ENCODE results near the gene CRHBP.
A peak's percentile ranks its signal among the peaks of the same experiment; 100 is the strongest.
"Not testable (repeated sequence)": the region's sequence is repeated elsewhere in the genome, so short reads cannot be mapped to it uniquely, and the experiment has no call there.

The CRHBP gene

DNA sequence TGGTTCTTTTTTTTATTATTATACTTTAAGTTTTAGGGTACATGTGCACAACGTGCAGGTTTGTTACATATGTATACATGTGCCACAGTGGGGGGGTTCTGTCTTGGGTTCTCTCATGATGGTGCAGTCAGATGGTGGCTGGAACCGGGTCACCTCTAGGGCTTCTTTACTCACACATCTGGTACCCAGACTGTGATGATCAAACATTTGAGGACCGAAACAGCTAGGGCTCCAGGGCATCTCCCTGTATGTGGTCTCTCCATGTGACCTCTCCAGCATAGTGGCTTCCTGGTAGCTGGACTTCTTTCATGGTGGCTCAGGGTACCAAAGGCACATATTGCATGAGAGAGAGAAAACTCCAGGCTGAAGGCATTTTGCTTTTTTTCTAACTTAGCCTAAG lies 9.8 kb upstream of the CRHBP start:
- Histone ChIP-seq H3K4me3 (ENCODE audit: control insufficient read depth in 1 of 7, extremely low read depth in 1 of 7, insufficient read depth in 4 of 7, low read depth in 2 of 7, low read length in 6 of 7) (peak overlapping the region in 1 of 7 experiments; percentile 13), H3K27me3 (replicated peaks in 2 of 5; ENCODE audit: control insufficient read depth in 4 of 5, insufficient read depth in 5 of 5, low read length in 4 of 5) (no peaks in the 10 kb centered on the region), H3K36me3 (ENCODE audit: control insufficient read depth in 4 of 4, insufficient read depth in 4 of 4, low read length in 3 of 4) (no peaks in the 10 kb centered on the region), H3K27ac (ENCODE audit: insufficient read depth in 1 of 2, low read depth in 1 of 2, low read length in 2 of 2, poor library complexity in 1 of 2, severe bottlenecking in 2 of 2) (no peak overlapping the region), H3K4me1 (ENCODE audit: control extremely low read depth in 1 of 4, control insufficient read depth in 4 of 4, insufficient read depth in 4 of 4, low read length in 3 of 4) (peaks cover 11 to 48% (median 24%) of the 10 kb centered on the region in 4 experiments), H3K9me3 (ENCODE audit: control extremely low read depth in 1 of 5, control insufficient read depth in 4 of 5, insufficient read depth in 2 of 5, low read depth in 1 of 5, low read length in 4 of 5) (peaks cover 0 to 4% (median 0%) of the 10 kb centered on the region in 5 experiments)
- CTCF ChIA-PET: interaction anchor here (0.7 to 2.2 kb wide), 5 partner anchors 9 to 73 kb away, joined by 3 to 7 read pairs (median 4); no protein-coding TSS in a partner anchor
- no peak for DNase-seq
- 94% methylated on average over 2 of the region's 3 CpGs for WGBS (ENCODE audit: insufficient coverage)
- POLR2A ChIA-PET: interaction anchor here (0.8 kb wide), 1 partner anchor 12 kb away, joined by 3 read pairs; no protein-coding TSS in a partner anchor

DNA sequence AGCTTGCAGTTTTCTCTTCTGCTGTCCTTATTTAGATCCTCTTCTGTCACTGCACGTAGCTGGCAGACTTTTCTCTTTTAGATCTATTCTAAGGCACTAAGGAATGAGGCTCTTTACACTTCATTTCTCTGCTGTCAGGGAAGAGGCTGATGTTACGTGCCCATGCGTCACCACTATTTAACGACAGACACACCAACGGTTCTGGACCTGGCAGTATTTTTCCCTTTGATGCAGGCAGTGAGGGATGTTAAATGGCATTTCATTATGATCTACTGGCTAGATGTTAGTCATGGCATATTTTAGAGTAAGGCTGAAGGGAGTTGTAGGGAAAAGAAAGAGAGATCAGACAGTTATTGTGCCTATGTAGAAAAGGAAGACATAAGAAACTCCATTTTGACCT lies 8.2 kb upstream of the CRHBP start:
- DNase-seq: peak in 1 of 3 donors; percentile 53
- peak overlapping the region in 2 of 7 experiments; percentile 13 to 37 for H3K4me3 ChIP-seq (ENCODE audit: control insufficient read depth in 1 of 7, extremely low read depth in 1 of 7, insufficient read depth in 4 of 7, low read depth in 2 of 7, low read length in 6 of 7)
- ChIA-PET CTCF (interaction anchor here (0.7 to 2.2 kb wide), 6 partner anchors 7 to 77 kb away, joined by 3 to 7 read pairs (median 4); no protein-coding TSS in a partner anchor), POLR2A (interaction anchor here (1.0 kb wide), 1 partner anchor 8 kb away, joined by 3 read pairs; the partner anchor contains the start of gene CRHBP)
- WGBS (ENCODE audit: insufficient coverage): 17% methylated on average over 2 of the region's 5 CpGs
- H3K4me1 ChIP-seq (ENCODE audit: control extremely low read depth in 1 of 4, control insufficient read depth in 4 of 4, insufficient read depth in 4 of 4, low read length in 3 of 4): peaks cover 11 to 53% (median 24%) of the 10 kb centered on the region in 4 experiments
- H3K9me3 ChIP-seq (ENCODE audit: control extremely low read depth in 1 of 5, control insufficient read depth in 4 of 5, insufficient read depth in 2 of 5, low read depth in 1 of 5, low read length in 4 of 5): peaks cover 0 to 4% (median 0%) of the 10 kb centered on the region in 5 experiments
- no peaks in the 10 kb centered on the region for H3K27me3 ChIP-seq (replicated peaks in 2 of 5; ENCODE audit: control insufficient read depth in 4 of 5, insufficient read depth in 5 of 5, low read length in 4 of 5)
- no peaks in the 10 kb centered on the region for H3K36me3 ChIP-seq (ENCODE audit: control insufficient read depth in 4 of 4, insufficient read depth in 4 of 4, low read length in 3 of 4)
- H3K27ac ChIP-seq (ENCODE audit: insufficient read depth in 1 of 2, low read depth in 1 of 2, low read length in 2 of 2, poor library complexity in 1 of 2, severe bottlenecking in 2 of 2): peak overlapping the region in 1 of 2 experiments; percentile 3

DNA sequence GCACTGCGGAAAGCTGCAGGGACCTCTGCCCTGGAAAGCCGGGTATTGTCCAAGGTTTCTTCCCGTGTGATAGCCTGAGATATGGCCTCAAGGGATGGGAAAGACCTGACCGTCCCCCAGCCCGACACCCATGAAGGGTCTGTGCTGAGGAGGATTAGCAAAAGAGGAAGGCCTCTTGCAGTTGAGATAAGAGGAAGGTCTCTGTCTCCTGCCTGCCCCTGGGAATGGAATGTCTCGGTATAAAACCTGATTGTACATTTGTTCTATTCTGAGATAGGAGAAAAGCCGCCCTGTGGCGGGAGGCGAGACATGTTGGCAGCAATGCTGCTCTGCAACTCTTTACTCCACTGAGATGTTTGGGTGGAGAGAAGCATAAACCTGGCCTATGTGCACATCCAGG lies 7.6 kb upstream of the CRHBP start:
- ChIA-PET POLR2A (interaction anchor here (0.6 kb wide), 1 partner anchor 13 kb away, joined by 3 read pairs; no protein-coding TSS in a partner anchor), CTCF (interaction anchor here (1.0 to 2.2 kb wide), 3 partner anchors 9 to 77 kb away, joined by 4 to 6 read pairs (median 4); no protein-coding TSS in a partner anchor)
- H3K9me3 ChIP-seq (ENCODE audit: control extremely low read depth in 1 of 5, control insufficient read depth in 4 of 5, insufficient read depth in 2 of 5, low read depth in 1 of 5, low read length in 4 of 5); H3K36me3 ChIP-seq (ENCODE audit: control insufficient read depth in 4 of 4, insufficient read depth in 4 of 4, low read length in 3 of 4); H3K27me3 ChIP-seq (replicated peaks in 2 of 5; ENCODE audit: control insufficient read depth in 4 of 5, insufficient read depth in 5 of 5, low read length in 4 of 5): not testable (repeated sequence)
- DNase-seq: peak in 1 of 3 donors; percentile 56
- H3K4me3 ChIP-seq (ENCODE audit: control insufficient read depth in 1 of 7, extremely low read depth in 1 of 7, insufficient read depth in 4 of 7, low read depth in 2 of 7, low read length in 6 of 7): peak overlapping the region in 1 of 7 experiments; percentile 11
- H3K4me1 ChIP-seq (ENCODE audit: control extremely low read depth in 1 of 4, control insufficient read depth in 4 of 4, insufficient read depth in 4 of 4, low read length in 3 of 4): peaks cover 11 to 57% (median 25%) of the 10 kb centered on the region in 4 experiments
- 22% methylated on average over 6 of the region's 9 CpGs for WGBS (ENCODE audit: insufficient coverage)
- H3K27ac ChIP-seq (ENCODE audit: insufficient read depth in 1 of 2, low read depth in 1 of 2, low read length in 2 of 2, poor library complexity in 1 of 2, severe bottlenecking in 2 of 2): peak overlapping the region in 1 of 2 experiments; percentile 49

GRCh38 chr5:76946090-76946489 lies 6.8 kb upstream of the CRHBP start:
- Histone ChIP-seq H3K36me3 (ENCODE audit: control insufficient read depth in 4 of 4, insufficient read depth in 4 of 4, low read length in 3 of 4) (no peaks in the 10 kb centered on the region), H3K9me3 (ENCODE audit: control extremely low read depth in 1 of 5, control insufficient read depth in 4 of 5, insufficient read depth in 2 of 5, low read depth in 1 of 5, low read length in 4 of 5) (peaks cover 0 to 1% (median 0%) of the 10 kb centered on the region in 5 experiments), H3K4me1 (ENCODE audit: control extremely low read depth in 1 of 4, control insufficient read depth in 4 of 4, insufficient read depth in 4 of 4, low read length in 3 of 4) (peaks cover 11 to 65% (median 28%) of the 10 kb centered on the region in 4 experiments), H3K27ac (ENCODE audit: insufficient read depth in 1 of 2, low read depth in 1 of 2, low read length in 2 of 2, poor library complexity in 1 of 2, severe bottlenecking in 2 of 2) (no peak overlapping the region), H3K27me3 (replicated peaks in 2 of 5; ENCODE audit: control insufficient read depth in 4 of 5, insufficient read depth in 5 of 5, low read length in 4 of 5) (no peaks in the 10 kb centered on the region), H3K4me3 (ENCODE audit: control insufficient read depth in 1 of 7, extremely low read depth in 1 of 7, insufficient read depth in 4 of 7, low read depth in 2 of 7, low read length in 6 of 7) (peak overlapping the region in 1 of 7 experiments; percentile 2)
- no CpG with 5 or more reads among the region's 2 CpGs for WGBS (ENCODE audit: insufficient coverage)
- CTCF ChIA-PET: interaction anchor here (0.9 kb wide), 1 partner anchor 10 kb away, joined by 4 read pairs; no protein-coding TSS in a partner anchor
- peak in 1 of 3 donors; percentile 41 for DNase-seq
- POLR2A ChIA-PET: no interaction called here

DNA sequence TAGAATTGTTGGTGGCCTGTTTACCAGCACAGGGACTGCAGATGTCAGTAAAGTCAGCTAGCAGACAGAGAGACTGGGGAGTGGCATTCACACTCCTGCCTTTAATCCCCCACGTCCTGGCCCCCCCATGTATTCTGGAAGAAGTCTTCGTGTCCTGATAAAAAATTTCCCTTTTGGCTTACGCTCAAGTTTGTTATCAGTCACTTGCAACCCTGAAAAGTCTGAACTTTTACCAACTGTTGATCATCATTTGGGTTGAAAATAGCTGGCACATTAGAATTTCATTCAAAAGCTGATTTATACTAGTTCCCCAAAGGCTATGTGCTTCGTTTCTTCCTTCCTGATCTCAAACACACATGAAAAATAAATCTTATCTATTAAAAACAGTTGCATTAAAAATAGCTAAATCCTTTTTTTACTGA lies 5.8 kb upstream of the CRHBP start:
- Histone ChIP-seq H3K36me3 (ENCODE audit: control insufficient read depth in 4 of 4, insufficient read depth in 4 of 4, low read length in 3 of 4) (no peaks in the 10 kb centered on the region), H3K27ac (ENCODE audit: insufficient read depth in 1 of 2, low read depth in 1 of 2, low read length in 2 of 2, poor library complexity in 1 of 2, severe bottlenecking in 2 of 2) (peak overlapping the region; percentile 36 to 75), H3K27me3 (replicated peaks in 2 of 5; ENCODE audit: control insufficient read depth in 4 of 5, insufficient read depth in 5 of 5, low read length in 4 of 5) (no peaks in the 10 kb centered on the region), H3K9me3 (ENCODE audit: control extremely low read depth in 1 of 5, control insufficient read depth in 4 of 5, insufficient read depth in 2 of 5, low read depth in 1 of 5, low read length in 4 of 5) (no peaks in the 10 kb centered on the region), H3K4me1 (ENCODE audit: control extremely low read depth in 1 of 4, control insufficient read depth in 4 of 4, insufficient read depth in 4 of 4, low read length in 3 of 4) (peaks cover 11 to 75% (median 32%) of the 10 kb centered on the region in 4 experiments), H3K4me3 (ENCODE audit: control insufficient read depth in 1 of 7, extremely low read depth in 1 of 7, insufficient read depth in 4 of 7, low read depth in 2 of 7, low read length in 6 of 7) (peak overlapping the region in 1 of 7 experiments; percentile 45)
- POLR2A ChIA-PET: no interaction called here
- WGBS (ENCODE audit: insufficient coverage): 0% methylated on average over 1 of the region's 4 CpGs
- DNase-seq: peak; percentile 79 to 91 (median 84)
- CTCF ChIA-PET: interaction anchor here (0.7 to 1.4 kb wide), 2 partner anchors 33 to 69 kb away, joined by 3 to 7 read pairs; no protein-coding TSS in a partner anchor

- no peaks in the 10 kb centered on the region for H3K9me3 ChIP-seq (ENCODE audit: control extremely low read depth in 1 of 5, control insufficient read depth in 4 of 5, insufficient read depth in 2 of 5, low read depth in 1 of 5, low read length in 4 of 5)
- H3K27me3 ChIP-seq (replicated peaks in 2 of 5; ENCODE audit: control insufficient read depth in 4 of 5, insufficient read depth in 5 of 5, low read length in 4 of 5): peaks cover 0 to 8% (median 0%) of the 10 kb centered on the region in 5 experiments
- peak in 1 of 3 donors; percentile 36 for DNase-seq
- peaks cover 0 to 30% (median 10%) of the 10 kb centered on the region in 4 experiments for H3K36me3 ChIP-seq (ENCODE audit: control insufficient read depth in 4 of 4, insufficient read depth in 4 of 4, low read length in 3 of 4)
- peaks cover 15 to 75% (median 31%) of the 10 kb centered on the region in 4 experiments for H3K4me1 ChIP-seq (ENCODE audit: control extremely low read depth in 1 of 4, control insufficient read depth in 4 of 4, insufficient read depth in 4 of 4, low read length in 3 of 4)
- 0% methylated on average over 67 of the region's 81 CpGs for WGBS (ENCODE audit: insufficient coverage)
- CTCF ChIA-PET: interaction anchor here (0.6 to 1.9 kb wide), 5 partner anchors 10 to 135 kb away, joined by 3 to 6 read pairs (median 4); partner anchors contain the start of gene F2RL1
- POLR2A ChIA-PET: interaction anchor here (0.9 kb wide), 1 partner anchor 101 kb away, joined by 3 read pairs; no protein-coding TSS in a partner anchor
- peak overlapping the region; percentile 78 to 86 for H3K27ac ChIP-seq (ENCODE audit: insufficient read depth in 1 of 2, low read depth in 1 of 2, low read length in 2 of 2, poor library complexity in 1 of 2, severe bottlenecking in 2 of 2)
- H3K4me3 ChIP-seq (ENCODE audit: control insufficient read depth in 1 of 7, extremely low read depth in 1 of 7, insufficient read depth in 4 of 7, low read depth in 2 of 7, low read length in 6 of 7): peak overlapping the region; percentile 53 to 100 (median 89)
Measured at GRCh38 chr5:76953551-76954382, 922 bp downstream of the CRHBP start.
